Natural killer cell (primary cell): ENCODE data around the gene KDM4B. TPM values are rescaled to one million over a fixed set of nuclear protein-coding genes. Genes with fewer than 3 reads are reported as not detected.

Source experiments
- ATAC-seq, 3 donors: fragments of 150-1000 bp in 2 of 3; fragments of 200-7000 bp in 1 of 3; cut with Tn5 transposase; 1 replicate in 1 of 3; 2 replicates in 2 of 3; pipeline ENCODE4 v1.10.0; 2021; ENCODE audit warnings: mild to moderate bottlenecking in 2 of 3, moderate library complexity in 2 of 3
- DNase-seq, 2 donors: peaks; one replicate each; pipeline versions ENCODE4 v3.0.0 to v3.0.0-alpha.2; 2013 to 2021; ENCODE audit warnings: mixed read lengths in 1 of 2
- H3K27ac ChIP-seq: one replicate; pipeline ENCODE4 v1.5.1; 2013; ENCODE audit warnings: mild to moderate bottlenecking, low read length
- H3K27me3 ChIP-seq: one replicate; pipeline ENCODE4 v1.6.1; 2013; ENCODE audit warnings: low read length; ENCODE audit not compliant: control insufficient read depth, insufficient read depth
- H3K36me3 ChIP-seq: one replicate; pipeline ENCODE4 v1.6.1; 2013; ENCODE audit warnings: low read length; ENCODE audit not compliant: control insufficient read depth, insufficient read depth
- H3K4me1 ChIP-seq: one replicate; pipeline ENCODE4 v1.6.1; 2013; ENCODE audit warnings: low read length; ENCODE audit not compliant: control insufficient read depth, insufficient read depth
- H3K4me3 ChIP-seq: one replicate; pipeline ENCODE4 v1.5.1; 2013; ENCODE audit warnings: low read length
- H3K9me3 ChIP-seq: one replicate; pipeline ENCODE4 v1.6.1; 2013; ENCODE audit warnings: low read length; ENCODE audit not compliant: control insufficient read depth, insufficient read depth
- H3K27ac Mint-ChIP-seq, 2 donors: one replicate each; pipeline ENCODE4 v1.8.0; 2022; ENCODE audit warnings: mild to moderate bottlenecking in 2 of 2, mixed read lengths in 2 of 2, moderate library complexity in 1 of 2
- H3K27me3 Mint-ChIP-seq, 2 donors: one replicate each; pipeline ENCODE4 v1.8.0; 2022; ENCODE audit warnings: low read depth in 2 of 2, mixed read lengths in 2 of 2
- H3K36me3 Mint-ChIP-seq: one replicate; pipeline ENCODE4 v1.8.0; 2022; ENCODE audit warnings: mixed read lengths
- H3K4me1 Mint-ChIP-seq, 2 donors: one replicate each; pipeline ENCODE4 v1.8.0; 2022; ENCODE audit warnings: mixed read lengths in 2 of 2
- H3K4me3 Mint-ChIP-seq: one replicate; pipeline ENCODE4 v1.8.0; 2022; ENCODE audit warnings: mild to moderate bottlenecking, moderate library complexity, mixed read lengths
- H3K9me3 Mint-ChIP-seq, 2 donors: one replicate each; pipeline ENCODE4 v1.8.0; 2022; ENCODE audit warnings: mixed read lengths in 2 of 2
- CTCF ChIP-seq: fragments of 200-600 bp; IDR thresholded peaks from one replicate; pipeline ENCODE4 v1.8.0; 2022; ENCODE audit warnings: antibody characterized with exemption
- WGBS: methylation state at CpG from one replicate; pipeline ENCODE4 v1.1.7; 2013; ENCODE audit warnings: missing lambda C conversion rate; ENCODE audit not compliant: insufficient coverage; 5-methylcytosine and 5-hydroxymethylcytosine counted together
- intact Hi-C: fragments of 100-400 bp; cut with micrococcal nuclease; formaldehyde crosslinking; loops from one replicate; pipeline ENCODE4 v1.14.2; 2022
- total RNA-seq, 4 donors: library from RNA; stranded (reverse); fragments of 120-200 nt in 1 of 4; gene quantifications; one replicate each; pipeline versions ENCODE4 v1.2.3 to v1.2.4, GENCODE V29; 2013 to 2022

The KDM4B gene
- total RNA-seq, 3 donors from 2014 or later (not counting 1 experiment from before 2014, with no cell fraction given) = 68.0 to 73.5 (median 68.1) TPM

DNA sequence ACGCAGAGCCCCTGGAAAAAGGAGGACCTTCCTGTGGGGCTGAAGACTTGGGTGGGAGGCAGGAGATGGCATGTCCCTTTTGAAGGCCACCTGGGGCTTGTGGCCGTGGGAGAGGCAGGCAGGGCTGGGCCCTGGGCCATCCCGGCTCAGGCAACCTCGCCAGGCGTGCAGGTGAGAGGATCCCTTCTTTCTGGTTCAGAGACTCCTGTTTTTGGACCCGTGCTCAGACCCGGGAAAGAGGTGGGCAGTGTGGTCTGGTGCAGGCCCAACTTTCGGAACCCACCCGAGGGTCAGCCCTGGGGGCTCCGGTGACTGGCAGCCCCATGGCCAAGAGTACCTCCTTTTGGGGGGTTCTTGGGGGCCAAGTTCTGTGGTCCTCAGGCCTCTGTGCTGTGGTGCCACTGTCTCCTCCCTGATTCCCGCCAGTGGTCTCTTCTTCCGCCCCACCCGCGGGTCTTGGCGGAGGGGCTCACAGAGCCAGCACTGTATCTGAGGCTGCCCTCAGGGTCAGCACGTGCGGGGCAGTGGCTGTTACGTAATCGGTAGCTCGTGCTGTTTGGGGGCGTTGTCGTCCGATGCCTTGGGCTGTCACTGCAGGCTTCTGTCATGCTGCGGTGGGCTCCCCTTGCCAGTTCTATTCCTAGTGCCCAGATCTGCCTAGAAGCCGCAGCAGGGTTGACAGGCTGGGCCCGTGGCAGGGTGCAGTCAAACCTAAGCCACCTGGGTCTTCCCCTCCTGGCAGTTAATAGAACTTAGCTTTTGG lies 42.7 kb downstream of the KDM4B start:
- no peak for ATAC-seq
- Mint-ChIP-seq H3K4me1 (peaks cover 13 to 16% of the 10 kb centered on the region in 2 donors), H3K27ac (no peak overlapping the region), H3K9me3 (no peaks in the 10 kb centered on the region), H3K4me3 (no peak overlapping the region), H3K36me3 (no peaks in the 10 kb centered on the region), H3K27me3 (no peaks in the 10 kb centered on the region)
- no peak for DNase-seq
- 95% methylated on average over 26 of the region's 26 CpGs for WGBS
- Histone ChIP-seq H3K36me3 (peaks cover 3% of the 10 kb centered on the region), H3K4me1 (no peaks in the 10 kb centered on the region), H3K9me3 (no peaks in the 10 kb centered on the region), H3K27ac (no peak overlapping the region), H3K27me3 (no peaks in the 10 kb centered on the region), H3K4me3 (no peak overlapping the region)
- intact Hi-C loops = no loop called here
- TF ChIP-seq CTCF = no peak

- H3K27ac ChIP-seq = no peak overlapping the region
- no peaks in the 10 kb centered on the region for H3K9me3 ChIP-seq
- DNase-seq (no peak), ATAC-seq (no peak)
- no peaks in the 10 kb centered on the region for H3K27me3 Mint-ChIP-seq
- H3K9me3 Mint-ChIP-seq = no peaks in the 10 kb centered on the region
- peaks cover 9% of the 10 kb centered on the region for H3K36me3 ChIP-seq
- H3K4me1 ChIP-seq = peaks cover under 1% of the 10 kb centered on the region
- H3K4me1 Mint-ChIP-seq = peaks cover 4 to 11% of the 10 kb centered on the region in 2 donors
- H3K36me3 Mint-ChIP-seq = no peaks in the 10 kb centered on the region
- H3K27me3 ChIP-seq = no peaks in the 10 kb centered on the region
- TF ChIP-seq CTCF = no peak
- intact Hi-C loops = no loop called here
- H3K4me3 Mint-ChIP-seq = no peak overlapping the region
- H3K27ac Mint-ChIP-seq = no peak overlapping the region
- WGBS = 95% methylated on average over 25 of the region's 25 CpGs
- H3K4me3 ChIP-seq = no peak overlapping the region
Measured at GRCh38 chr19:5012688-5013457, 44.0 kb downstream of the KDM4B start.

- peaks cover 11% of the 10 kb centered on the region for H3K36me3 ChIP-seq
- 96% methylated on average over 14 of the region's 14 CpGs for whole genome bisulfite sequencing
- peaks cover 4 to 7% of the 10 kb centered on the region in 2 donors for H3K4me1 Mint-ChIP-seq
- intact Hi-C loops = no loop called here
- no peaks in the 10 kb centered on the region for H3K9me3 ChIP-seq
- no peak overlapping the region for H3K4me3 Mint-ChIP-seq
- no peak overlapping the region for H3K27ac Mint-ChIP-seq
- no peaks in the 10 kb centered on the region for H3K27me3 ChIP-seq
- H3K36me3 Mint-ChIP-seq = no peaks in the 10 kb centered on the region
- H3K4me3 ChIP-seq = no peak overlapping the region
- H3K27me3 Mint-ChIP-seq = no peaks in the 10 kb centered on the region
- no peak for TF ChIP-seq CTCF
- H3K27ac ChIP-seq = no peak overlapping the region
- H3K9me3 Mint-ChIP-seq = no peaks in the 10 kb centered on the region
- ATAC-seq = no peak
- DNase-seq = no peak
- peaks cover 9% of the 10 kb centered on the region for H3K4me1 ChIP-seq
Measured at GRCh38 chr19:5013761-5014160, 44.8 kb downstream of the KDM4B start.
